H1 (cell line): Measurements from ENCODE around the gene BHLHE23. TPM values are rescaled to one million over a fixed set of nuclear protein-coding genes. Genes with fewer than 3 reads are reported as not detected.

Experiments
- CHD1 ChIP-seq: IDR thresholded peaks from 2 replicates; pipeline ENCODE4 v1.6.1; 2012; ENCODE audit warnings: low read depth, low read length, improper control_type of control experiment
- CHD7 ChIP-seq: fragments of 300-600 bp; sonication (generic); IDR thresholded peaks from 2 replicates; pipeline ENCODE4 v1.7.1; 2012; ENCODE audit warnings: low read length, moderate library complexity, mild to moderate bottlenecking, inconsistent platforms; ENCODE audit not compliant: insufficient replicate concordance
- EP300 ChIP-seq, 2 experiments: IDR thresholded peaks; 1 replicate in 1 of 2; 2 replicates in 1 of 2; pipeline ENCODE4 v1.6.1; 2011 to 2012; ENCODE audit warnings: low read depth in 2 of 2, low read length in 2 of 2, mild to moderate bottlenecking in 2 of 2, borderline replicate concordance in 1 of 2, inconsistent platforms in 1 of 2, moderate library complexity in 1 of 2
- NANOG ChIP-seq: IDR thresholded peaks from 2 replicates; pipeline ENCODE4 v1.6.1; 2011; ENCODE audit warnings: low read length, low read depth, mild to moderate bottlenecking, inconsistent platforms; ENCODE audit not compliant: insufficient read depth, poor library complexity, severe bottlenecking
- PHF8 ChIP-seq: fragments of 200-600 bp; sonication (generic); conservative IDR thresholded peaks from 2 replicates; pipeline ENCODE4 v1.7.1; 2012; ENCODE audit warnings: low read depth, mild to moderate bottlenecking, inconsistent platforms, low read length, moderate library complexity
- POLR2A ChIP-seq, 2 experiments: IDR thresholded peaks; 1 replicate in 1 of 2; 2 replicates in 1 of 2; pipeline ENCODE4 v1.6.1; 2011; ENCODE audit warnings: low read depth in 2 of 2, low read length in 2 of 2, mild to moderate bottlenecking in 2 of 2; ENCODE audit errors: control extremely low read depth in 1 of 2
- RBBP5 ChIP-seq: IDR thresholded peaks from 2 replicates; pipeline ENCODE4 v1.7.1; 2012; ENCODE audit warnings: low read depth, mild to moderate bottlenecking, inconsistent platforms, low read length, moderate library complexity, borderline replicate concordance
- SP2 ChIP-seq: IDR thresholded peaks from 2 replicates; pipeline ENCODE4 v1.6.1; 2012; ENCODE audit warnings: mild to moderate bottlenecking, low read length, inconsistent platforms
- polyA plus RNA-seq, 7 experiments: library from polyadenylated mRNA; depleted of rRNA in 3 of 7; stranded (reverse) in 5 of 7; unstranded in 2 of 7; fragments of >200 nt in 5 of 7; fragments of 200-250 nt in 2 of 7; gene quantifications; 1 replicate in 5 of 7; 2 replicates in 1 of 7; 4 replicates in 1 of 7; pipeline versions ENCODE4 v1.2.1 to v1.2.3, GENCODE V29; 2011 to 2013; ENCODE audit warnings: missing spikeins in 2 of 7, mixed read lengths in 2 of 7
- total RNA-seq: library from RNA; stranded (reverse); fragmentation: NEBNext Ultra II Directional; extraction: Animal tissue kit (Norgen Biotek cat#: 25700); gene quantifications from 2 replicates; pipeline ENCODE4 v1.2.1, GENCODE V29; 2021
- TF ChIP-seq, protein P1 (sequence below): IDR thresholded peaks from 2 replicates; pipeline ENCODE4 v1.6.1; 2012; ENCODE audit warnings: inconsistent platforms

Gene BHLHE23
- total and polyA plus RNA-seq, 2 of the 8 experiments (the other 6 are each of a cell fraction or from before 2014, with no cell fraction given) = 0.47 TPM; not detected in 1

- TF ChIP-seq PHF8 (no peak), SP2 (no peak), NANOG (no peak), CHD1 (no peak), RBBP5 (no peak), CHD7 (no peak), POLR2A (IDR thresholded peaks at IDR 0.05; ENCODE audit: control extremely low read depth in 1 of 2, low read depth in 2 of 2, low read length in 2 of 2) (no peak), EP300 (IDR thresholded peaks at IDR 0.05; ENCODE audit: borderline replicate concordance in 1 of 2, low read depth in 2 of 2, low read length in 2 of 2) (no peak)
- TF ChIP-seq, protein P1, sequence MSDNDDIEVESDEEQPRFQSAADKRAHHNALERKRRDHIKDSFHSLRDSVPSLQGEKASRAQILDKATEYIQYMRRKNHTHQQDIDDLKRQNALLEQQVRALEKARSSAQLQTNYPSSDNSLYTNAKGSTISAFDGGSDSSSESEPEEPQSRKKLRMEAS = no peak
Observed at GRCh38 chr20:62957136-62958117, 49.3 kb downstream of the BHLHE23 start (continued).
